Measurements from ENCODE around the gene SC5D.

SC5D gene

DNA sequence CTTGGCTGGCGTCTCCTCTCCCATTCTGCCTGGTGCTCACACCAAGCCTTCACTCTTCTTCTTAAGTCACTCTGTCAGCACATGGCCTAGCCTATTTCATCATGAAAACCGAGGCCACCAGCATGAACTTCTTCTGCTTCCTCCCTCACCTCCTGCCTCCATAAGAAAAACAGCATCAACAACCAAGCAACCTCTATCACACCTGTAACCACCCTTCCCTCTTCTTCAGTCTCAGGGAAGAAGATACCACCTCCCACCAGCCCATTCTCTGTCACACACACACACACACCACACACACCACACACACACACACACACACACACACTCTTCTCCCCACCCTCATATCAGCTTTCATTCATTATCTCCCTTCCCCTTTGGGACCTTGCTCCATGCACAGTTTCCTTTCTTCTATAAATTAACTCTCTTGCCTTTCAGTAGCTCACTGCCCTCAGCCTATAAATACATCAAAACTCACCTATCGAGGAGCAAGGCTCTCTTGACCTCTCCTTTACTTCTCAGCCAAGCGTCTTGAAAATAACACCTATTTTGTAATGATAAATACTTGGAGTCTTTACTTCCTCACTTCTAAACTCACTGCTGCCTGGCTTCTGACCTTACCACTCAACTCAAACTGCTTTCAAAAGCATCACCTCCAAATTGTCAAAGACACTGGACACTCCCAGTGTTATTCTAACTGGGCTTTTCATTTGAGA lies 36.6 kb downstream of the SC5D start:
- no peak overlapping the region for H3K4me3 ChIP-seq (ENCODE audit: low read depth, low read length)
- TF ChIP-seq, protein P1, sequence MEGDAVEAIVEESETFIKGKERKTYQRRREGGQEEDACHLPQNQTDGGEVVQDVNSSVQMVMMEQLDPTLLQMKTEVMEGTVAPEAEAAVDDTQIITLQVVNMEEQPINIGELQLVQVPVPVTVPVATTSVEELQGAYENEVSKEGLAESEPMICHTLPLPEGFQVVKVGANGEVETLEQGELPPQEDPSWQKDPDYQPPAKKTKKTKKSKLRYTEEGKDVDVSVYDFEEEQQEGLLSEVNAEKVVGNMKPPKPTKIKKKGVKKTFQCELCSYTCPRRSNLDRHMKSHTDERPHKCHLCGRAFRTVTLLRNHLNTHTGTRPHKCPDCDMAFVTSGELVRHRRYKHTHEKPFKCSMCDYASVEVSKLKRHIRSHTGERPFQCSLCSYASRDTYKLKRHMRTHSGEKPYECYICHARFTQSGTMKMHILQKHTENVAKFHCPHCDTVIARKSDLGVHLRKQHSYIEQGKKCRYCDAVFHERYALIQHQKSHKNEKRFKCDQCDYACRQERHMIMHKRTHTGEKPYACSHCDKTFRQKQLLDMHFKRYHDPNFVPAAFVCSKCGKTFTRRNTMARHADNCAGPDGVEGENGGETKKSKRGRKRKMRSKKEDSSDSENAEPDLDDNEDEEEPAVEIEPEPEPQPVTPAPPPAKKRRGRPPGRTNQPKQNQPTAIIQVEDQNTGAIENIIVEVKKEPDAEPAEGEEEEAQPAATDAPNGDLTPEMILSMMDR (IDR thresholded peaks at IDR 0.05; ENCODE audit: low read depth, low read length), result no peak

DNA sequence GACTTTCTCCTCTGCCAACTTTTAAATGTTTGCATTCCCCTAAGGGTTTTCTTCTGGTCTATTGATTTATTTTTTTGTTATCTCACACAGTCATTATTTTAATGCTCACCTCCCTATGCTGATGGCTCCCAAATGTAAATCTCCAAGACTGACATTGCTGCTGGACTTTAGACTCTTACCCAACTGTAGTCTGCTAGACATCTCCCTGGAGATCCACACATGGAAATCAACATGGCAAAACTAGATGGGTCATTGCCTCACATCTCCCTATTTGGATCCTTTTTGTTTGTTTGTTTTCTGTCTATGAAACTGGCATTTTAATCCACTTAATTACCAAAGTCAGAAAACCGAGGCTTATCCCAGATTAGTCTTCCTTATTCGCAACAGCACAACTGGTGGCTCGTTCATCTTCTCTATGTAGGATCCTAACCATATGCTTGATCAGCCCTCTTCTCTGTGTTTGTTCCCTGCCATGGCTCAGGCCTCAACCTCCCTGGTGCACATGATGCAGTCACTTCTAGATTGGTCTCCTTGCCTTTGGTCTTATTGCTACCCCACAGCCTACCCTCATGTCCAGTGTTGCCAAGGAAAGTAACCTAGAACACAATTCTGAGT lies 37.3 kb downstream of the SC5D start:
- TF ChIP-seq, protein P1 (IDR thresholded peaks at IDR 0.05; ENCODE audit: low read depth, low read length), result no peak
- H3K4me3 ChIP-seq (ENCODE audit: low read depth, low read length), result no peak overlapping the region

DNA sequence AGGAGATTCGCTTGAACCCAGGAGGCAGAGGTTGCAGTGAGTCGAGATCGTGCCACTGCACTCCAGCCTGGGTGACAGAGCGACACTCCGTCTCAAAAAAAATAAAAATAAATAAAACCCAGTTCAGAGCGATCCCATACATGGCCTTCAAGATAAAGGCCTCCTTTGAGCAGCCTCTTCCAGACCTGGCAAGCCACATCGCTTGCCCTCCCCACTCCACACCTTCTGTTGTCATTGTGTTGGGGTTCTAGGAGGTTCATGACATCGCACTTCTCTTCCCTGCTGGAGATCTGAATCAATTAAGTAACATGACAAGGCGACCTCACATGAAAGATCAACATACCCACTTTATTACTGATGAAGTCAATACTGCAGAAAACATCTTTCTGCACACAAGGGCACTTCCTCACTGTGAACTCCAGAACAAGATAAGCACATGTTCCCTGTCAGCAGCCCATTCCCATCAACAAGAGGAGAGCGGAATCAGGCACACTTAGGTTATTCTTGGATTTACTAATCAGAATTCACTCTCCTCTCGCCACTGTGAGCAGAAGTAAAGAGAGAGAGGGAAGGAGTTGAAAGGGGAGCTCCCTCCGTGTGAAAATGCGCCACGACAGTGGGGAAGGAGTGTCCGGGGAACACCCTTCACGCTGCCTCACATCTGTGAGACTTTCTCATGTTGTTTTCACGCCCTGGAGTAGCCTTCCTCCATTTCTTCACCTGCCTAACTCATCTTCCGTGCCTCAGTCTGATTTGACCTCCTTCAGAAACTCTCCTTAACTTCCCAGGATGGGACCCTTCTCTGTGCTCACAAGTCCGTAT lies 38.3 kb downstream of the SC5D start:
- no peak overlapping the region for H3K4me3 ChIP-seq (ENCODE audit: low read depth, low read length)
- TF ChIP-seq, protein P1 (IDR thresholded peaks at IDR 0.05; ENCODE audit: low read depth, low read length), result no peak

DNA sequence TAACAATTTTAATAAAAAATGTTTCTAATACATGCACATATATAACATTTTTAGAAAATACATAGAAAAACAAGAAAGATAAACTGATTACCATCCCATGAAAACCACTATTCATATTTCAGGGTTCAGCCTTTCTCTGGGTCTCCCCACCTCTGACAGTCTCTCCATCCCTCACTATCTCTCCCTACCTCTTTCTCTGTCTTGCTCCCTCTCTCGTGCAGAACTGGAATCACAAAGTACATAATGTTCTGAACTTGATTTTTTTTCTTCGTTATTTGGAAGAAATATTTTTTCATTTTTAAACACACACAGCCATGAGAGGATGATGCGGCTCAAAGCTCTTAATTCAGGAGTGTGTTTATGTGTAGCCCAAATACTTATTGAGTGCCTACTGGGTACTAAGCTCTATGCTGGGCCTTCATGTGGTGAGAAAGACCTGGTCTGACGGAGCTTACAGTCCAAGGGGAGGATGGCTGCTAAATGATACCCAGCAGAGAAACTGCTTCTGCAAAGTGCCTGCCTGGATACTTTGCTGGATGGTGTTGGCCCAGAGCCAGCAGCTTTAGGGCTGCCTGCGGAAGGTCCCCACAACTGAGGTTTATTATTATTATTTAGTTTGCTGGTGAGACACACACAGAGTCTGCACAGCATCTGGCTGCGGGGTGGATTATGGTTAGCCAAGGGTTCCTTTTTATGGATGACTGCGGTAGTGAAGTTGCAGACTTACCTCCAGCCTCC lies 42.6 kb downstream of the SC5D start:
- TF ChIP-seq, protein P1 (IDR thresholded peaks at IDR 0.05; ENCODE audit: low read depth, low read length), result no peak
- H3K4me3 ChIP-seq (ENCODE audit: low read depth, low read length), result no peak overlapping the region

DNA sequence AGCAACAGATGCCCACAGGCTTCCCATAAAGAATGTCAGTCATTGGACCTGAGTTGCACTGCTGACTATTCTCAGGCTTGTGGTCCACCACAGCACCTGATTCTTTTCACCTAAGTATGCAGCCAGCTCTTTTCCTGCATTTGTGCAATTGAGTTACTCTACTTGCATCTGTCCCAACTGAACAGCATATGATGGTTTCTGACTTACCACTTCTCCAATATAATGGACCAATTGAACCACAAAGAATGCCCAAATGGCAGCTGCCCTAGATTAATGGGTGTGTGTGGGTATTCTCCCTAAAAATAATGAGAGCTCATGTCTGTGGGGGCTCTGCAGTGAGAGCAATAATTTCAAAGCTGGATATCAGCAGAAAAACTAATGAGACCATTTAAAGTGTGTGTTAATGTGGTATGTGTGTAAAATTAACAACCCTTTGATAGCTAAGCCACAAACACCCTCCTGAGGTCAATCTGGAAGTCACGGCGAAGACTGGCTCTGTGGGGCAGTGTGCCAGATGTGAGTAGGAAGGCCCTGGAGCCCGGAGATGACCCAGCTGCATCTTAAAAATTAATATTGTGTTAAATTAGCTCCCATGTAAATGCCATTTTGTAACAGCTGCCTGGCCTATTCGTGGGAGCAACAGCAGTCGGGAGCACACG lies 43.8 kb downstream of the SC5D start:
- TF ChIP-seq, protein P1 (IDR thresholded peaks at IDR 0.05; ENCODE audit: low read depth, low read length), result no peak
- no peak overlapping the region for H3K4me3 ChIP-seq (ENCODE audit: low read depth, low read length)

DNA sequence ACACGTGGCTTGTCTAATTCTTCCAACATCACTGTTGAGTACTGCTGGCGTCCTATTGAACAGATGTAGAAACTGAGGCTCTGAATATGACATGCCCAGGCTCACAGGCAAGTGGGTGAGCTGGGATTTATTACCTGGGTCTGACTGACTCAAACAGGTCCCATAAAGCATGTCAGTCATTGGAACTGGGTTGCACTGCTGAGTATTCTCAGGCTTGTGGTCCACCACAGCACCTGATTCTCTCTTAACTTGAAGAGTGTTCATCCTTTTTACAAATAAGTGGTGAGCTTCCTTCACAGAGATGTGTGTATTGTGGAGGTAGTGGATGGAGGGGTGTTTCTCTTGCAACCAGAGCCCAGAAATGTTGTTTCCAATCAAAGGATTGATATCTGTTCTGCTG lies 44.5 kb downstream of the SC5D start:
- TF ChIP-seq, protein P1 (IDR thresholded peaks at IDR 0.05; ENCODE audit: low read depth, low read length), result no peak
- H3K4me3 ChIP-seq (ENCODE audit: low read depth, low read length), result no peak overlapping the region

All from WI38 (cell line).